HL-60 (cell line): ENCODE measurements around the gene THSD7B.

Experiments
- DNase-seq, 2 experiments: peaks; one replicate each; pipeline ENCODE4 v3.0.0-alpha.2; 2010 to 2020; ENCODE audit warnings: low read depth in 1 of 2, low spot score in 1 of 2
- H3K27ac ChIP-seq: fragments of 250-450 bp; sonication (Bioruptor Pico); replicated peaks from 2 replicates; pipeline ENCODE4 v1.5.1; 2020; ENCODE audit warnings: mild to moderate bottlenecking, moderate library complexity
- H3K27me3 ChIP-seq: fragments of 250-450 bp; sonication (Bioruptor Pico); 2 replicates; pipeline ENCODE4 v1.5.1; 2021; ENCODE audit warnings: mild to moderate bottlenecking, moderate library complexity; ENCODE audit not compliant: insufficient read depth, poor library complexity, severe bottlenecking
- H3K4me3 ChIP-seq: replicated peaks from 2 replicates; pipeline ENCODE4 v1.5.1; 2011; ENCODE audit warnings: mild to moderate bottlenecking, control low read depth, low read length; ENCODE audit not compliant: insufficient read depth
- GABPA ChIP-seq: IDR thresholded peaks from 2 replicates; pipeline ENCODE4 v1.6.1; 2012; ENCODE audit warnings: low read depth
- POLR2AphosphoS5 ChIP-seq: IDR thresholded peaks from 2 replicates; pipeline ENCODE4 v1.6.1; 2012; ENCODE audit warnings: low read depth
- SPI1 ChIP-seq: IDR thresholded peaks from 2 replicates; pipeline ENCODE4 v1.6.1; 2012; ENCODE audit warnings: low read depth, mild to moderate bottlenecking, borderline replicate concordance
- TF ChIP-seq, protein P1 (sequence below): IDR thresholded peaks from one replicate; pipeline ENCODE4 v1.5.1; 2011; ENCODE audit warnings: low read length, control low read depth, inconsistent platforms; ENCODE audit not compliant: insufficient read depth
- TF ChIP-seq, protein P2 (sequence below): IDR thresholded peaks from 2 replicates; pipeline ENCODE4 v1.6.1; 2012; ENCODE audit warnings: low read depth; ENCODE audit not compliant: insufficient replicate concordance

The THSD7B gene

DNA sequence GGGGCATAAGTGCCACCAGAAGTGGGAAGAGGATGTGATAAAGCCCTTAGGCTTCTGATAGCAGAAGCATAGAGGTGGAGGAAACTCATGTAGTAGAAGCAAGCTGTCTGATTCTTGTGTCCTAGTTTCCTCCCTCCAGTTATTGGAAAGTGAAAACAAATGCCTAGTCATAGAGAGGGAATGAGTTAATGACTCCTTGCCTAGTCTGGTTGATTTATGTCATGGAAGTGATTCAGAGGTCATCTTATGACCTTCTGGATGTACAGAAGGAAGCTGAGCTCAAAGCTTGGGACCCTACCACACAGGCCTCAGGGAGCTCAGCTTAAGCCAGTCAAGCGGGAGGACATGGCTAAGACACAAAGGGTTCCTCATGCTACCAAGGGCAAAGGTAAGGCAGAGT lies 232.2 kb downstream of the THSD7B start:
- H3K27ac ChIP-seq: no peak overlapping the region
- TF ChIP-seq GABPA: no peak
- TF ChIP-seq, protein P1, sequence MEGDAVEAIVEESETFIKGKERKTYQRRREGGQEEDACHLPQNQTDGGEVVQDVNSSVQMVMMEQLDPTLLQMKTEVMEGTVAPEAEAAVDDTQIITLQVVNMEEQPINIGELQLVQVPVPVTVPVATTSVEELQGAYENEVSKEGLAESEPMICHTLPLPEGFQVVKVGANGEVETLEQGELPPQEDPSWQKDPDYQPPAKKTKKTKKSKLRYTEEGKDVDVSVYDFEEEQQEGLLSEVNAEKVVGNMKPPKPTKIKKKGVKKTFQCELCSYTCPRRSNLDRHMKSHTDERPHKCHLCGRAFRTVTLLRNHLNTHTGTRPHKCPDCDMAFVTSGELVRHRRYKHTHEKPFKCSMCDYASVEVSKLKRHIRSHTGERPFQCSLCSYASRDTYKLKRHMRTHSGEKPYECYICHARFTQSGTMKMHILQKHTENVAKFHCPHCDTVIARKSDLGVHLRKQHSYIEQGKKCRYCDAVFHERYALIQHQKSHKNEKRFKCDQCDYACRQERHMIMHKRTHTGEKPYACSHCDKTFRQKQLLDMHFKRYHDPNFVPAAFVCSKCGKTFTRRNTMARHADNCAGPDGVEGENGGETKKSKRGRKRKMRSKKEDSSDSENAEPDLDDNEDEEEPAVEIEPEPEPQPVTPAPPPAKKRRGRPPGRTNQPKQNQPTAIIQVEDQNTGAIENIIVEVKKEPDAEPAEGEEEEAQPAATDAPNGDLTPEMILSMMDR: no peak
- TF ChIP-seq, protein P2, sequence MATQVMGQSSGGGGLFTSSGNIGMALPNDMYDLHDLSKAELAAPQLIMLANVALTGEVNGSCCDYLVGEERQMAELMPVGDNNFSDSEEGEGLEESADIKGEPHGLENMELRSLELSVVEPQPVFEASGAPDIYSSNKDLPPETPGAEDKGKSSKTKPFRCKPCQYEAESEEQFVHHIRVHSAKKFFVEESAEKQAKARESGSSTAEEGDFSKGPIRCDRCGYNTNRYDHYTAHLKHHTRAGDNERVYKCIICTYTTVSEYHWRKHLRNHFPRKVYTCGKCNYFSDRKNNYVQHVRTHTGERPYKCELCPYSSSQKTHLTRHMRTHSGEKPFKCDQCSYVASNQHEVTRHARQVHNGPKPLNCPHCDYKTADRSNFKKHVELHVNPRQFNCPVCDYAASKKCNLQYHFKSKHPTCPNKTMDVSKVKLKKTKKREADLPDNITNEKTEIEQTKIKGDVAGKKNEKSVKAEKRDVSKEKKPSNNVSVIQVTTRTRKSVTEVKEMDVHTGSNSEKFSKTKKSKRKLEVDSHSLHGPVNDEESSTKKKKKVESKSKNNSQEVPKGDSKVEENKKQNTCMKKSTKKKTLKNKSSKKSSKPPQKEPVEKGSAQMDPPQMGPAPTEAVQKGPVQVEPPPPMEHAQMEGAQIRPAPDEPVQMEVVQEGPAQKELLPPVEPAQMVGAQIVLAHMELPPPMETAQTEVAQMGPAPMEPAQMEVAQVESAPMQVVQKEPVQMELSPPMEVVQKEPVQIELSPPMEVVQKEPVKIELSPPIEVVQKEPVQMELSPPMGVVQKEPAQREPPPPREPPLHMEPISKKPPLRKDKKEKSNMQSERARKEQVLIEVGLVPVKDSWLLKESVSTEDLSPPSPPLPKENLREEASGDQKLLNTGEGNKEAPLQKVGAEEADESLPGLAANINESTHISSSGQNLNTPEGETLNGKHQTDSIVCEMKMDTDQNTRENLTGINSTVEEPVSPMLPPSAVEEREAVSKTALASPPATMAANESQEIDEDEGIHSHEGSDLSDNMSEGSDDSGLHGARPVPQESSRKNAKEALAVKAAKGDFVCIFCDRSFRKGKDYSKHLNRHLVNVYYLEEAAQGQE: no peak
- no peak for TF ChIP-seq SPI1
- peaks cover 2% of the 10 kb centered on the region for H3K27me3 ChIP-seq
- DNase-seq: no peak
- H3K4me3 ChIP-seq: no peak overlapping the region

DNA sequence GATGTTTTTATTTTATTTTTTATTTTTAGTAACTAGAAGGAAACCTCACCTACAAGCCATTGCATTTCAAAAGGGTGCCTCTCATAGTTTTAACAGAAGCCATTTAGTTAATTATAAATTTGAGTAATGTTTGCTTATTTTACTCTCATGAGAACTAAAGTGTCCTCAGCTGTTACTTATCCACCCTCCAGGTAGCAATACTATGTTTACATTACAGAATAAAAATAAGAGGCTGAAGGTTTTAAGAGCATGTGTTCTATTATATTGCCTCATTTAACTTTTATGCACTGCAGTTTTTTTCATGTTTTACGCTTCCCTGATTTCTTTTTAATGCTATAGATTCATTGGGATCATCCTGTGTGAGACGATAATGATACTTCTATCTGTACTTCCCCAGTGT lies 235.5 kb downstream of the THSD7B start:
- no peak for DNase-seq
- no peak for TF ChIP-seq GABPA
- no peak for TF ChIP-seq SPI1
- TF ChIP-seq, protein P2: no peak
- TF ChIP-seq, protein P1: no peak
- no peak for TF ChIP-seq POLR2AphosphoS5
- Histone ChIP-seq H3K27me3 (no peaks in the 10 kb centered on the region), H3K27ac (no peak overlapping the region), H3K4me3 (no peak overlapping the region)

DNA sequence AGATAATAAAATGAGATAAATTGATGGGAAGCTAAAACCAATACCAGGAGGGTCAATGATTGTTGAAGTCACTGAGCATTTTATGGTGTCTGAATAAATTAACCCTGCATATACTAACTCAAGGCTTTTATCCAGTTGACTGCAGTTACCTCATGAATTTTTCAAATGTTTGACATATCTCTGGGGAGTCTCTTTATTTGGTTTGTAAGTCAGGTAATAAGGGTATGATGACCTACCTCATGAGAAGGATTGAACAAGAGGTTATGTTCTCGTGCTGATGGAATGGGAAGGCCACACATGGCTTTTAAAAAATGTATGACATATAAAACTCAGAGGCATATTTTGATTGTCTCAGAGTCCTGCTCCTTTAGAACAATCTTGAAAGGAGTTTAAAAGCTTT lies 237.6 kb downstream of the THSD7B start:
- H3K27me3 ChIP-seq: no peaks in the 10 kb centered on the region
- TF ChIP-seq GABPA: no peak
- no peak for TF ChIP-seq SPI1
- TF ChIP-seq, protein P1: no peak
- no peak for TF ChIP-seq POLR2AphosphoS5
- TF ChIP-seq, protein P2: no peak
- H3K4me3 ChIP-seq: no peak overlapping the region
- DNase-seq: no peak
- H3K27ac ChIP-seq: no peak overlapping the region
